ENCODE data around the gene TRERF1.

DNA sequence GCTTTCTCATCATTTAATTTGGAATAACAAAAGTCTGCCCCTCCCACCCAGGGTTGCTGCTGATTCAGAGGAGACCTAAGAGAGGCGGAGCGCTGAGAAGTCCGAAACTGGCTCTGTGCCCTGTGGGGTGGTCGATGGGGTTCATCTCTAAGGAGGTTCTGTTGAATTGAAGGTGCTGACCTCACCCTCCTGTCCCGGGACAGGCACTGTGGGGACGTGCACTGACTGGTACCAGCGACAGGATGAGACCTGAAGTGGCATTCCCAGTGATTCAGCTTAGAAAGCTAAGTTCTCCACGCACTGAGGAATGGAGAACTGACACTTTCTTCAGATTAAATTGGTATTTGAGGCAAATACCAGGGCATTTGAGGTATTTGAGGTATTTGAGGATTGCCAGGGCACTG is 258.2 kb downstream of the TRERF1 start:
- TF ChIP-seq RXRA (IDR thresholded peaks at IDR 0.05; ENCODE audit: insufficient read depth, low read depth, low read length) (no peak), GTF2F1 (IDR thresholded peaks at IDR 0.05; ENCODE audit: borderline replicate concordance, low read depth, low read length) (no peak)

All from H1 (cell line).